Measurements from ENCODE around the gene TMEM151B.

Gene TMEM151B

DNA sequence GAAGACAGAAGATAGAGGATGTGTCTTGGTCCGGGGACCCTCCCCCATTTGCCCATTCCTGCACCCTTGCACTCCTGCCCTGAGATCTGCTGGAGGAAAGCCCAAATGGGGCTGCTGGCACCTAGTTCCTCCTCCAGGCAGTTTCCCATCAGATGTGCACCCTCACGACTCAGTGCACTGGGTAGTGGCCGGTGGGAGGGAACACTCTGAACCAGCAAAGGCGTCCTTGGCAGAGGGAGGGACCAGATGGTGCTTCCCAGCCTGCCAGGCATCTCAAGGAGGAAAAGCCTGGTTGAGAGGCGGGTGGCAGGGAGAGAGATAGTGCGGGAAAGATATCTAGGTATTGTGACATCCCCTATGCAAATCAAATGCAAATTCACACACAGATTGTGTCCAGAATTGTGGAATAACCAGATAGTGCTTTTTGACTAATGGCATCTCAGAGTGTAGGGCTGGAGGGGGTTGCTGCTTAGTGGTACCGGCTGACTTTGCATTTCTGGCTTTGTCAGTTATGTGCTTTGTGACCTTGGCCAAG is 19.5 kb downstream of the TMEM151B start:
- TF ChIP-seq, protein P1, sequence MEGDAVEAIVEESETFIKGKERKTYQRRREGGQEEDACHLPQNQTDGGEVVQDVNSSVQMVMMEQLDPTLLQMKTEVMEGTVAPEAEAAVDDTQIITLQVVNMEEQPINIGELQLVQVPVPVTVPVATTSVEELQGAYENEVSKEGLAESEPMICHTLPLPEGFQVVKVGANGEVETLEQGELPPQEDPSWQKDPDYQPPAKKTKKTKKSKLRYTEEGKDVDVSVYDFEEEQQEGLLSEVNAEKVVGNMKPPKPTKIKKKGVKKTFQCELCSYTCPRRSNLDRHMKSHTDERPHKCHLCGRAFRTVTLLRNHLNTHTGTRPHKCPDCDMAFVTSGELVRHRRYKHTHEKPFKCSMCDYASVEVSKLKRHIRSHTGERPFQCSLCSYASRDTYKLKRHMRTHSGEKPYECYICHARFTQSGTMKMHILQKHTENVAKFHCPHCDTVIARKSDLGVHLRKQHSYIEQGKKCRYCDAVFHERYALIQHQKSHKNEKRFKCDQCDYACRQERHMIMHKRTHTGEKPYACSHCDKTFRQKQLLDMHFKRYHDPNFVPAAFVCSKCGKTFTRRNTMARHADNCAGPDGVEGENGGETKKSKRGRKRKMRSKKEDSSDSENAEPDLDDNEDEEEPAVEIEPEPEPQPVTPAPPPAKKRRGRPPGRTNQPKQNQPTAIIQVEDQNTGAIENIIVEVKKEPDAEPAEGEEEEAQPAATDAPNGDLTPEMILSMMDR (conservative IDR thresholded peaks at IDR 0.05; ENCODE audit: low read length): no peak
- no peak overlapping the region for H3K4me3 ChIP-seq (ENCODE audit: low read length)
- DNase-seq (ENCODE audit: low read depth): no peak

DNA sequence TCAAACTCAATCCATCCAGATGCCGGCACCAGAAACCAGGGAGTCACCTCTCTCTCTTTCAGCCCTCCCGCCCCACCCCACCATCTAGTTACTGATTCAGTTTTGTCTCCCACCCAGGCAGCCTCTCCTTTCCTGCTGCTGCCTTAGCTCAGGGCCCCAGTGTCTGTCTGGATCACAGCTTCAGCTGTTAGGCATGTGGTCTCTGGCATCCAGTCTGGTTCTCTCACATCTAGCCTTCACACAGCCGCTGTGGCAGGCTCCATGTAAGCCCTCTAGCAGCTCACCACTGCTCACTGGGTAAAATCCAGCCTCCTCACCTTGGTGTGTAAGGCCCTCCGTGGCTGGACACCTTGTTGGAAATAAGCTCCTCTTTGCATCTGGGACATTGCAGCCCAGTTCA is 21.6 kb downstream of the TMEM151B start:
- H3K4me3 ChIP-seq (ENCODE audit: low read length): no peak overlapping the region
- TF ChIP-seq, protein P1 (conservative IDR thresholded peaks at IDR 0.05; ENCODE audit: low read length): no peak
- DNase-seq (ENCODE audit: low read depth): no peak

DNA sequence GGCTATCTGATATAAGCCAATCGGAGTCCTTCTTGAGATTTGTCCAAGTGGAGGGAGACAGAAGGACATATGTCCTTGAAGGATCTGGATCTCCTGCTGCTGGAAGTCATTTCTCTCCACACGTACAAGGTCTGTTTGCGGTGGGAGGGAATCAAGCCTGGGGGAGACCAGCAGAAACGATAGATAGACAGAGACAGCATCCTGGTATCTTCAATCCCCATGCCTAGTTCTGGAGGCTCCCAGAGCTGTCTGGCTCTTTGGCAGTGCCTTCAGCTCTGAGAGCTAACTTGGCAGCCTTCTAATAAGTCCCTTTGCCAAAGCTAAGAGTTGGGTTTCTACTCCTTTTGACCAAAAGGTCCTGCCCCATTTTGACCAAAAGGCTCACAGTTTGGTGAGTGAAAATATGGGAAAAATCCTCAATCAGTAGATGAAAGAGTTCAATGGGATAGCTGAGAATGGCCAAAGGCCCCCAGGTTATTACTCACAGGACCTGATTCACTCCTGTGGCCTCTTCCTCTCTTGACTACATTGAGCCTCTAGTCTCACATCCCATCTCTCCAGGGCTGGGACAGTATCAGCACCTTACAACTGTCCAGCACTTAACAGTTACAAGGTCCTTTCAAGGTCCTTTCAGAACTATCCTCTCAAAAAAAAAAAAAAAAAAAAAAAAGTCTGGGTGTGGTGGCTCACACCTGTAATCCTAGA is 22.6 kb downstream of the TMEM151B start:
- DNase-seq (ENCODE audit: low read depth): no peak
- TF ChIP-seq, protein P1 (conservative IDR thresholded peaks at IDR 0.05; ENCODE audit: low read length): no peak
- no peak overlapping the region for H3K4me3 ChIP-seq (ENCODE audit: low read length)

DNA sequence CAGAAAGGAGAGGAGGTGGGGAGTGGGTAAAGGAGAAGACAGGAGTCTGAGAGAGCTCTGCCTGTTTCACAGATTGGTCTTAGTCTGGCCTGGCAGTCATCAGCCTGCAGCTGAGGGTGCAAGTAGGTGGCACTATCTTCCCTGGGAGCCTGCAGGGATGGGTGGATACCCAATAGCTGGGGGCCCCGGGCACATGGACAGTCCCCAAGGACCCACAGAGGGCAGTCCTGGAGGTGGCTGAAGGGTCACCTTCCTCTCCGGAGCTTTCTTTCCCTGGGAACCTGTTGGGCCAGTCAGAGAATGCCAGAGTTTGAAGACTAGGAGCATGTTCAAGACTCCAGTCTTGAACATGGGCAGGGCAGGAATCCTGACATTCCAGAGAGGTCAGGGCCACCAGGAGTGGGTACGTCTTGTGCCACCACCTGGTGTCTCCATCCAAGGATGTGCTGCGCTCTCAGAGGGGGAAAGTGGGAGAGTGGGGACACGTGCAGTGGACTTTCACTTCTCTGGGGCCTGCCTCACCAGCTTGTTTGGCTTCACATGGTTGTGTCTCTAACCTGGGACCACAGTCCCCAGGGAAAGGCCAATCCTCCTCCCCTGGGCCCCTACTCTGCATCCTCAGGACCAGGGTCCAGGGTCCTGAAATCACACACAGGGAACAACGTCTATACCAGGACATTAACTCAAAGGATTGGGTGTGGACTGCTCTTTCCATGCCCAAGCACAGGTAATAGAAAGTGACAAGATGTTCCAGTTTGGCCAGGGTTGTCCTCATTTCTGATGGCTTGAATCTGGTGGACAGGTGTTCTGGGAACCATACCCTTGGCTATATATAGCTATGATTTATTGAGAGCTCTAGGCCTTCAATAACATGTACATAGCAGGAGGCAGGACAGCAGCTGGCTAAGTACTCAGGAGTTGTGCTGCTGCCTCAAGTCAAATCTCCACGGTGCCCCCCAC is 24.9 kb downstream of the TMEM151B start:
- no peak overlapping the region for H3K4me3 ChIP-seq (ENCODE audit: low read length)
- DNase-seq (ENCODE audit: low read depth): no peak
- TF ChIP-seq, protein P1 (conservative IDR thresholded peaks at IDR 0.05; ENCODE audit: low read length): no peak

DNA sequence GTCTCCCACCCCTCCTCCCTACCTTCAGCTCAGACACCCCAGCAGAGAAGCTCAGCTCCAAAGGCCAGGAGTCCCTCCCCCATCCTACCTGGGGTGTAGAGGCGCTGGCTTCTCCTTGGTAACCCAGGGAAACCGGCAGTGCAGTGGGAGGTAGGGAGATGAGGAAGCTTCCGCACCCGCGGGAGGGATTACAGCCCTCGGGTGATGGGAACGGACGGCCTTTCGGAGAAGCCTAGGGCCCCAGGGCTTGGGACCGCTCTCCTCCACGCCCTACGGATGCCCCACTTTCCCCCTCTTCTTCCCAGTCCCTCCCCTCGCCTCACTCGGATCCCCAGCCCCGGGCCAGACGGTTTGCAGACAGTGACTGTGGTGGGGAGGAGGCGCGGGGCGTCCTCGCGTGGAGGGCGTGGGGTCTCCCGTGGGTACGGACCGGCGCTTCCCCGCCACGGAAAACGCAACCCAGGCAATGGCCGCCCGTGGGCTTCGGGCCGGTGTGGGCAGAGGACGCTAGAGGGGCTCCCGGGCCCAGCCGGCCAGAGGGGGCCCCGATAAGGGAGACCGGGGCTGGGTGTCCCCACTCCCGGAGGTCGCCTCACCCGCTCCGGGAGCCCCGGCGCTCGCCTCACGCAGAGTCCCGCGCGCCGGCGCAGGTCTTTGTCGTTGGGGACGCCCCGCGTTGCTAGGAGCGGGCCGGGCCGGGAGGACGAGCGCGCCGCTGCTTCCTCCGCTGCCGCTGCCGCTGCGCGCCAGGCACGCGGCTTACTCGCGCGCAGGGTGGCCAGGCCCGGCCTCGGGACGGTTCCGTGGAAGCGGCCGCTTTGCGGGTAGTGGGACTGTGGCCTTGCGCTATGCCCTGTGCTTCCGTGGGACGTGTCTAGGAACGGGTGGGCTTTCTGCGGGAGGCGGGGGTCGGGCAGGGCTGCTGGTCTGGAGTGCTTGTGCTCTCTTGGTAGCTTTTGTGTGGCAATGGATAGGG is 27.1 kb downstream of the TMEM151B start:
- H3K4me3 ChIP-seq (ENCODE audit: low read length): peak overlapping the region; percentile 35
- TF ChIP-seq, protein P1 (conservative IDR thresholded peaks at IDR 0.05; ENCODE audit: low read length): no peak
- DNase-seq (ENCODE audit: low read depth): peak; percentile 22

DNA sequence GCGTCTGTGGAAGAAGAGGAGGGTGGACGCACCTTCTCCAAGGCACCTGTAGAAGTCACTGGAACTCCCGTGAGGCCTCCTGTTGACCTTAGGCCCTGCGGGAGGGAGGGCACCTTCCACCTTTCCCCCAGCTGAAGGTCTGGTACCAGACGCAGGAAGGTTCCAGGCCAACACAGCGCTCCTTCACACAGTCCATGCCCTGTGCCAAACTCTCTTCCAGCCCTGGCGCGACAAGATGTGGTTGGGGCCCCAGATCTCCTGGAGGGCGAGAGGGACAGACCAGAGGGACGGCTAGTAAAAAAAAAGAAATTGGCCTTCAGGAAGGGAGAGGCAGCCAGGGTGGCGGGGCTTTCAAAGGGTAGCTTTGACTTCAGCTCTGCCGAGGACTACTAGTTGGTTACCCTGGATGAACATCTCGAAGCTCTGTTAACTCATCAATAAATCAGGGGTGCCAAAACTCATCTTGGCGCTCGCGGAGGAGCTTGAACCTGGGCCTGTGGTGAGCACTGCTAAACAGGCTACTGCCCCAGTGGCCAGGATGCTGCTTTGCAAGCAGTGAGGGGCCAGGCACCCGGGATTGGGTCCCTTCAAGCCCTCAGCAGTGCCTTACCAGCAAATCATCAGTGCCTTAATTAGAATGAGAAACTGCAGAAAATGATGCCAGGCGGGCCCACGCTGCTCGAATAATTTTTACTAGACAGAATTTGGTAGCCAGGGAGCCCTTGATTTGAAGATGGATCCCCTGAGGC is 28.0 kb downstream of the TMEM151B start:
- TF ChIP-seq, protein P1 (conservative IDR thresholded peaks at IDR 0.05; ENCODE audit: low read length): no peak
- no peak overlapping the region for H3K4me3 ChIP-seq (ENCODE audit: low read length)
- no peak for DNase-seq (ENCODE audit: low read depth)
